ENCODE measurements around the gene GOLGA2.

GOLGA2 gene

DNA sequence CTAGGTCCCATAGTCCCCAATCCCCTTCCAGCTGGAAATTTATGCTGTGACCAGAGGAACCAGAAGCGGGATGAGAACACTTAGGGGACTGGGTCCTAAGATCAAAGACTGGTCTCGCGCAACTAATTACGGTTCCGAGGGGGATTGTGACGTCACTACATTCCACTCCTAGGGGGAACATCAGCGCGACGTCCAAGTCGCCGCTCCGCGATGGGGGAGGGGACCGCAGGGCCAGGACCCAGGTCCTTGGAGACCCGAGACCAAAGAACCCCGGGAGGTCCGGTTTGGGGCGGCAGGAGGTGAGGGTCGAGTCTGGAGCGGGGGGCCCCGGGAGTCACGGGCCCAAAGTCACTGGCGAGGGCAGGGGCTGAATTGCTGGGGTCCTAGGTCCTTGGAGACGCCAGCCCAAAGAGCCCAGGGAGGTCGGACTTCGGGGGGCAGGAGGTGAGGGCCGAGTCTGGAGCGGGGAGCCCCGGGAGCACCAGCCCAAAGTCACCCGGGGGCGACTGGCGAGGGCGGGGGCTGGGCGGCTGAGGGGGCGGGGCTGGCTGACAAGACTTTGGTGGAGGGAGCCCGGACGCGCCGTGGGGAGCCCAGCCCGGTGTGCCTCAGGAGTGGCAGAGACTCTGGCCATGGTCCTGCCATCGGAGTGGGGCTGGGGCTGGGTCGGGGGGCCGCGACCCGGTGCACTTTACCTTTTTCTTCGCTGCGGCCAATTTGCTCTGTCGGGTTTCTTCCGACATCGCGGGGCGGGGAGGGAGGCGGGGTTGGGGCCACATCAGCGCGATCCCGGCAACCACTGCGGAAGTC, at the start of gene GOLGA2:
Gene GOLGA2 (minus strand): TSS at position 810 of the 810 bp plus-strand sequence. CDS start 31 bp downstream, at position 779.
- DNase-seq (ENCODE audit: low read depth in 4 of 4, low spot score in 1 of 4): peak in 1 of 4 experiments; percentile 29

GRCh38 chr9:128324401-128324800, 48.6 kb upstream of the GOLGA2 start:
- no peak for DNase-seq (ENCODE audit: low read depth in 4 of 4, low spot score in 1 of 4)

DNA sequence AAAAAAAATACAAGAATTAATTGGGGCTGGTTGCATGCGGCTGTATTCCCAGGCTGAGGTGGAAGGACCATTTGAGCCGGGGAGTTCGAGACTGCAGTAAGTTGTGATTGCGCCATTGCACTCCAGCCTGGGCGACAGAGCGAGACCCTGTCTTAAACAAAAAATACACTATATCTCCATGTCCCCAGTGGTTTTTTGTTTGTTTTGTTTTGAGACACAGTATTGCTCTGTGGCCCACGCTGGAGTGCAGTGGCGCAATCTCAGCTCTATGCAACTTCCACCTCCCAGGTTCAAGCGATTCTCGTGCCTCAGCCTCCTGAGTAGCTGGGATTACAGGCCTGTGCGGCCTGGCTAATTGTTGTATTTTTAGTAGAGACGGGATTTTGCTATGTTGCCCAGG, 48.0 kb upstream of the GOLGA2 start:
- DNase-seq (ENCODE audit: low read depth in 4 of 4, low spot score in 1 of 4): no peak

DNA sequence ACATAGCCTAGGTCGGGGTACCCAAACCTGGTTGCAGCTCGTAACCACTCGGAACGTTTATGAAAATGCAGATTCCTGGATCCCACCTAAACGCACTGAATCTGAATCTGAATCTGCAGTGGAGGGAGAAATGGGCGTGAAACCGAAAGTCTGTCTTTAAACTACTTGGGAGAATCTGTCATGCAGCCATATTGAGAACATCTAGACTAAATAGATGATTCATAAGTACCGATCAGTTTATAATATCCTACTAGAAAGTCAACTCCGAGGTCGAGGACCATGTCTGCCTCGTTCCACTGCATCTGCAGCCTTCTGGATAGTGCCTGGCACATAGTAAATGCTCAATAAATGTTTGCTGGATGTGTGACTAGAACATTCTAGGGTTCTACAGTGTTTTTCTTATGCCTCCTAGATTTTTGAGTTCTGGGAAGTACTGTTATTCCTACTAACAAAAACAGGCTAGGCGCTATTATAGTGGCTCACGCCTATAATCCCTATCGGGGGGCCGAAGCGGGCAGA, 47.5 kb upstream of the GOLGA2 start:
- no peak for DNase-seq (ENCODE audit: low read depth in 4 of 4, low spot score in 1 of 4)

DNA sequence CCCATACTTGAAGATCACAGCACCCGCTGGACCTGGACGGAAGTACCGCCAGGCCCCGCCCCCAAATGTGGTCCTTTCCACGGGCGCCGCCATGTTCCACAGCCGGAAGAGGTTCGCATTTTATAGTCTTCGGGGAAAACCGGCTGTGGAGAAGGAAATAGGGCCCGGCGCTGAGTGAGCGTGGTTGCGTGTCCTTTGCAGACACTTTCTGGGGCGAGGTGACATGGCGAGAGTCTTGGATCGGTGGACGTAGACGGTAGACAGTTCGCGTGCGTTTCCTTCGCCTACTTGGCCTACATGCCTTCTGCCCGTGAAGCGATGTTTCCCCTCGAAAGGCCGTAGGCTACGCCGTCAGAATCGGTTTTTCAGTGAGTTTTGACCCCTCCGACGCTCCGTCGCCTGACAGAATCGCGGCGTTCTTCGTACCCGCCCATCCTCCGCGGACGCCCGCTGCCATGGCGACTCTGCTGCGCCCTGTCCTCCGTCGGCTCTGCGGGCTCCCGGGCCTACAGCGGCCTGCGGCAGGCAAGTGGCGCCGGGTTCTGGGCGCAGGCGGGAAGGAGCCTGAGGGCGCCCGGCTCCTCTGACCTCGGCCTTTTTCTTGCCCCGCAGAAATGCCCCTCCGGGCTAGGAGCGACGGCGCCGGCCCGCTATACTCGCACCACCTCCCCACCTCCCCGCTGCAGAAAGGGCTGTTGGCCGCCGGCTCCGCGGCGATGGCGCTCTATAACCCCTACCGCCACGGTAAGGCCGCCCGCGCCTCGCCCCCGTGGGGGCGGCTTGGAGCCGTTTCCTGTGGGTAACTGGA, 46.8 kb upstream of the GOLGA2 start, which contains the start of the genes COQ4 and TRUB2:
Gene COQ4 (plus strand): TSS at position 436 of the 808 bp plus-strand sequence. CDS start 20 bp downstream, at position 456.
Gene TRUB2 (minus strand): TSS at position 44 of the 808 bp plus-strand sequence. CDS start 39 bp downstream, at position 5.
- DNase-seq (ENCODE audit: low read depth in 4 of 4, low spot score in 1 of 4): peak; percentile 86 to 92 (median 87)

GRCh38 chr9:128321879-128322403, 46.1 kb upstream of the GOLGA2 start:
- DNase-seq (ENCODE audit: low read depth in 4 of 4, low spot score in 1 of 4): no peak

GRCh38 chr9:128321343-128321742, 45.5 kb upstream of the GOLGA2 start:
- no peak for DNase-seq (ENCODE audit: low read depth in 4 of 4, low spot score in 1 of 4)

DNA sequence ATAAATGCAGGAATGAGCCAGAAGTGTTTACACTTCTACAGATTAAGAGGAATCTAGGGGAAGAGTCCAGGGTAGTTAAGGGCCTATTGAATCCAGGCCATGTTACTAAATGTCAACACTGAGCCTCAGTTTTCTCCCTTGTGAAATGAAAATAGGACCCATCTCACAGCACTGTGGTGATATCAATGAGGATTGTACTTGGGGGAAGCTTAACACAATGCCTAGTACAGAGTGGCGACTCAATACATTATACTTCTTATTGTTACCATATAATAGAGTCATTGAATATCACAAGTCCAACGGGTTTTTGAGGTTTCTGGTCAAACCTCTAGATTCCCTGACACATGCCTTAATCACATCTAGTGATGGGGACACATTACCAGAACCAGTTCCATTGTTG, 41.8 kb upstream of the GOLGA2 start:
- DNase-seq (ENCODE audit: low read depth in 4 of 4, low spot score in 1 of 4): no peak

GRCh38 chr9:128316421-128316820, 40.6 kb upstream of the GOLGA2 start:
- DNase-seq (ENCODE audit: low read depth in 4 of 4, low spot score in 1 of 4): no peak

- DNase-seq (ENCODE audit: low read depth in 4 of 4, low spot score in 1 of 4): no peak
These were observed 38.9 kb upstream of the GOLGA2 start for GRCh38 chr9:128314697-128315096.

- no peak for DNase-seq (ENCODE audit: low read depth in 4 of 4, low spot score in 1 of 4)
These were observed 34.7 kb upstream of the GOLGA2 start for GRCh38 chr9:128310461-128310860.

- DNase-seq (ENCODE audit: low read depth in 4 of 4, low spot score in 1 of 4): no peak
These were observed 33.7 kb upstream of the GOLGA2 start for GRCh38 chr9:128309551-128309950.

DNA sequence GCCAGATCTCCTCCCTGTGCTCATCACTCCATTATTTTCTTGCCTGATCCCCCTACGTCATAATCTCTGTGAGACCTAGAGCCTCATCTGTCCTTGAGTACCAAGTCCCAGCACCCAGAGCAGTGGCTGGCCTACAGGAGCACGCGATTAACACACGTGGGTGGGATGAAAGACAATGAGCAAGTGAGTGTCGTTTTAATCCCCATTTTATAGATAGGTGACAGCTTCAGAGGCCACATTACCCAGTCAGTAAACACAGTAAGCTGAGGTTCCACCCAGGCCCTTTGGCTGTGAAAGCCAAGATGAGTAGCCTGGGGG, 29.1 kb upstream of the GOLGA2 start:
- no peak for DNase-seq (ENCODE audit: low read depth in 4 of 4, low spot score in 1 of 4)

DNA sequence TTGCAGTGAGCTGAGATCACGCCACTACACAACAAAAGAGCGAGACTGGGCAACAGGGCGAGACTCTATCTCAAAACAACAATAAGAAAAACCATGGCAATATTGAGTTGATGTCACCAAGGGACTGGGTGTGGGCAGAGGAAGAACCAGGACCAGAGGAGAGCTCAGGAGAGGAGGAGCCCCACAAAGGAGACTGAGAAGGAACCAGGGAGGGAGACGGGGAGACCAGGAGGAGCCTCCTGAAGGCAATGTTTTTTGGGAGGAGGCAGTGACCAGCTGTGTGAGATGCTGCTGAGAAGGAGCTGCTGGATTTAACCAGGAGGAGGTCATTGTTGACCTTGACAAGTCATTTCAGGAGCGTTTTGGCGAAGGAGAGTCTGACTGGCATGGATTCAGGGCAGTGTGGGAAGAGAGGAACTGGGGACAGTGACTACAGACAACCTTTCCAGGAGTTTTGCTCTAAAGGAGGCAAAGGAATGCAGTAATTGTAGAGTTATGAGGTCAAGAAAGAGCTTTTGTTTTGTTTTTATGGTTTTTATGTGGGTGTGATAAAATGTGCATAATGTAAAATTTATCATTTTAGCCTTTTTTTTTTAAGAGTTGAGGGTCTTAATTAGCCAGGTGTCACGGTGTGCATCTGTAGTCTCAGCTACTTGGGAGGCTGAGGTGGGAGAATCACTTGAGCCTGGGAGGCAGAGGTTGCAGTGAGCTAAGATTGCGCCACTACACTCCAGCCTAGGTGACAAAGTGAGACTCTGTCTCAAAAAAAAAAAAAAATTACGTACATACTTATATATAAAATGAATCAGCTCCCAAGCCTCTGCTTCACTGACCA, 28.5 kb upstream of the GOLGA2 start:
- no peak for DNase-seq (ENCODE audit: low read depth in 4 of 4, low spot score in 1 of 4)

GRCh38 chr9:128298535-128299482, 23.0 kb upstream of the GOLGA2 start:
- no peak for DNase-seq (ENCODE audit: low read depth in 4 of 4, low spot score in 1 of 4)

GRCh38 chr9:128297221-128297773, 21.5 kb upstream of the GOLGA2 start:
- DNase-seq (ENCODE audit: low read depth in 4 of 4, low spot score in 1 of 4): no peak

DNA sequence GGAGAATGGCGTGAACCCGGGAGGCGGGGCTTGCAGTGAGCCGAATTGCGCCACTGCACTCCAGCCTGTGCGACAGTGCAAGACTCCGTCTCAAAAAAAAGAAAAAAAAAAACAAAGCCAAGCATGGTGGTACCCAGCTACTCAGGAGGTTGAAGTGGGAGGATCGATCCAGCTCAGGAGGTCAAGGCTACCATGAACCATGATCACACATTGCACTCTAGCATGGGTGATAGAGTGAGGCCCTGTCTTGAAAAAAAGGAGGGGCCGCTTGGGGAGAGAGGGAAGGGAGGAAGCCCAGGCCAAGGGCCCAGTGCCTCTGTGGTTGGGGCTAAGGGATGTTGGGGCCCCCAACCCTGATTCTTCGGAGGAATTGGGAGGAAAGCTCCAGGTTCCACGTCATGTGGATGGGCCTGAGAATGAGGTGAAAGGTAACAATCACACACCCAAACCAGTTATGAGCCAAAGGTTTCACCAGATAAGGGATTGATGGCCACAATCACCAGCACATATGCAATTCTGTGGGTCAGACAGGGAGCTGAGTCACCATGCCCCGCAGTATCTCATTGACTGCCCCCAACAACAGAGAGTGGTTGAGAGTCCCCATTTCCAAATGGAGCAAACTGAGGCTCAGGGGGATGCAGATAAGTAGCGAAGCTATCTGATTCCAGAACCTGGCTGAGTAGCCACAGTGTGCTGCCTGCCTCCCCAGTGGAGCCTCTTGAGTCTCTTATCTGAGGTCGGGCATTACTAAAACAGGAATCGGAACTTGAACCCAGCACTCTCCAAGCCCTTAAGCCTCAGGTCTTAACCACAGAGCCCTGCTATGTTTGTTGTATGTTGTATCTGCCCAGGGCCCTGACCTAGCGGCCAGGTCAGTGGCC, 20.8 kb upstream of the GOLGA2 start:
- no peak for DNase-seq (ENCODE audit: low read depth in 4 of 4, low spot score in 1 of 4)

GRCh38 chr9:128294142-128294541, 18.3 kb upstream of the GOLGA2 start:
- DNase-seq (ENCODE audit: low read depth in 4 of 4, low spot score in 1 of 4): no peak
